Measurements from ENCODE around the gene PDXDC1.

PDXDC1 gene

GRCh38 chr16:14955546-14956231 is 19.1 kb upstream of the PDXDC1 start:
- no peaks in the 10 kb centered on the region for H3K9me3 ChIP-seq (ENCODE audit: severe bottlenecking)
- ATAC-seq (ENCODE audit: low read depth) = no peak

GRCh38 chr16:14957576-14958322 is 17.1 kb upstream of the PDXDC1 start:
- H3K4me3 ChIP-seq (ENCODE audit: severe bottlenecking) = no peak overlapping the region
- DNase-seq (ENCODE audit: low spot score) (no peak), ATAC-seq (ENCODE audit: low read depth) (no peak)
- H3K27ac ChIP-seq (ENCODE audit: poor library complexity, severe bottlenecking) = no peak overlapping the region
- H3K4me1 ChIP-seq (ENCODE audit: insufficient read depth, poor library complexity, severe bottlenecking) = no peaks in the 10 kb centered on the region
- H3K27me3 ChIP-seq (ENCODE audit: insufficient read depth, poor library complexity, severe bottlenecking) = no peaks in the 10 kb centered on the region
- H3K36me3 ChIP-seq (ENCODE audit: low read depth) = no peaks in the 10 kb centered on the region
- TF ChIP-seq, protein P1, sequence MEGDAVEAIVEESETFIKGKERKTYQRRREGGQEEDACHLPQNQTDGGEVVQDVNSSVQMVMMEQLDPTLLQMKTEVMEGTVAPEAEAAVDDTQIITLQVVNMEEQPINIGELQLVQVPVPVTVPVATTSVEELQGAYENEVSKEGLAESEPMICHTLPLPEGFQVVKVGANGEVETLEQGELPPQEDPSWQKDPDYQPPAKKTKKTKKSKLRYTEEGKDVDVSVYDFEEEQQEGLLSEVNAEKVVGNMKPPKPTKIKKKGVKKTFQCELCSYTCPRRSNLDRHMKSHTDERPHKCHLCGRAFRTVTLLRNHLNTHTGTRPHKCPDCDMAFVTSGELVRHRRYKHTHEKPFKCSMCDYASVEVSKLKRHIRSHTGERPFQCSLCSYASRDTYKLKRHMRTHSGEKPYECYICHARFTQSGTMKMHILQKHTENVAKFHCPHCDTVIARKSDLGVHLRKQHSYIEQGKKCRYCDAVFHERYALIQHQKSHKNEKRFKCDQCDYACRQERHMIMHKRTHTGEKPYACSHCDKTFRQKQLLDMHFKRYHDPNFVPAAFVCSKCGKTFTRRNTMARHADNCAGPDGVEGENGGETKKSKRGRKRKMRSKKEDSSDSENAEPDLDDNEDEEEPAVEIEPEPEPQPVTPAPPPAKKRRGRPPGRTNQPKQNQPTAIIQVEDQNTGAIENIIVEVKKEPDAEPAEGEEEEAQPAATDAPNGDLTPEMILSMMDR (IDR thresholded peaks at IDR 0.05; ENCODE audit: poor library complexity, severe bottlenecking) = no peak
- no peaks in the 10 kb centered on the region for H3K9me3 ChIP-seq (ENCODE audit: severe bottlenecking)

More at GRCh38 chr16:14955546-14956231, 19.1 kb upstream of the PDXDC1 start:
- TF ChIP-seq, protein P1 (IDR thresholded peaks at IDR 0.05; ENCODE audit: poor library complexity, severe bottlenecking) = no peak
- DNase-seq (ENCODE audit: low spot score) = no peak
- no peak overlapping the region for H3K27ac ChIP-seq (ENCODE audit: poor library complexity, severe bottlenecking)
- H3K36me3 ChIP-seq (ENCODE audit: low read depth) = no peaks in the 10 kb centered on the region
- H3K4me1 ChIP-seq (ENCODE audit: insufficient read depth, poor library complexity, severe bottlenecking) = no peaks in the 10 kb centered on the region
- H3K27me3 ChIP-seq (ENCODE audit: insufficient read depth, poor library complexity, severe bottlenecking) = no peaks in the 10 kb centered on the region
- H3K4me3 ChIP-seq (ENCODE audit: severe bottlenecking) = no peak overlapping the region

DNA sequence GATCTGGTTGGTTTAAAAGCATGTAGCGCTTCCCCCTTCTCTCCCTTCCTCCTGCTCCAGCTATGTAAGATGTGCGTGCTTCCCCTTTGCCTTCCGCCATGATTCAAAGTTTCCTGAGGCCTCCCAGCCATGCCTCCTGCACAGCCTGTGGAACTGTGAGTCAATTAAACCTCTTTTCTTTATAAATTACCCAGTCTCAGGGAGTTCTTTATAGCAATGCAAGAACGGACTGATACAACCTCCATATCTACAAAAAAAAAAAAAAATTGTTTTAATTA is 16.6 kb upstream of the PDXDC1 start:
- Histone ChIP-seq H3K4me3 (ENCODE audit: severe bottlenecking) (no peak overlapping the region), H3K27me3 (ENCODE audit: insufficient read depth, poor library complexity, severe bottlenecking) (no peaks in the 10 kb centered on the region), H3K9me3 (ENCODE audit: severe bottlenecking) (no peaks in the 10 kb centered on the region), H3K4me1 (ENCODE audit: insufficient read depth, poor library complexity, severe bottlenecking) (no peaks in the 10 kb centered on the region), H3K36me3 (ENCODE audit: low read depth) (no peaks in the 10 kb centered on the region), H3K27ac (ENCODE audit: poor library complexity, severe bottlenecking) (no peak overlapping the region)
- DNase-seq (ENCODE audit: low spot score) (no peak), ATAC-seq (ENCODE audit: low read depth) (no peak)
- TF ChIP-seq, protein P1 (IDR thresholded peaks at IDR 0.05; ENCODE audit: poor library complexity, severe bottlenecking) = no peak

- TF ChIP-seq, protein P1 (IDR thresholded peaks at IDR 0.05; ENCODE audit: poor library complexity, severe bottlenecking) = no peak
- no peaks in the 10 kb centered on the region for H3K36me3 ChIP-seq (ENCODE audit: low read depth)
- DNase-seq (ENCODE audit: low spot score) = no peak
- peaks cover 4% of the 10 kb centered on the region for H3K9me3 ChIP-seq (ENCODE audit: severe bottlenecking)
- no peak for ATAC-seq (ENCODE audit: low read depth)
- H3K4me1 ChIP-seq (ENCODE audit: insufficient read depth, poor library complexity, severe bottlenecking) = no peaks in the 10 kb centered on the region
- H3K4me3 ChIP-seq (ENCODE audit: severe bottlenecking) = no peak overlapping the region
- no peak overlapping the region for H3K27ac ChIP-seq (ENCODE audit: poor library complexity, severe bottlenecking)
- no peaks in the 10 kb centered on the region for H3K27me3 ChIP-seq (ENCODE audit: insufficient read depth, poor library complexity, severe bottlenecking)
These were observed 15.9 kb upstream of the PDXDC1 start for GRCh38 chr16:14958970-14959369.

Measured in RWPE2 (cell line).